Stimulated activated naive CD8-positive, alpha-beta T cell treated with anti-CD3 and anti-CD28 coated beads, Interleukin-15, Interleukin-2, amounts not matched to agents 100 ng/mL and 50 ng/mL, for 24 hours (primary cell): ENCODE results near the gene TRPM3.

Experiments used
- H3K27ac Mint-ChIP-seq: one replicate; pipeline ENCODE4 v1.8.0; 2021; ENCODE audit warnings: mild to moderate bottlenecking, mixed read lengths
- H3K27me3 Mint-ChIP-seq: one replicate; pipeline ENCODE4 v1.8.0; 2021; ENCODE audit warnings: mixed read lengths
- H3K36me3 Mint-ChIP-seq: one replicate; pipeline ENCODE4 v1.8.0; 2021; ENCODE audit warnings: low read depth, mixed read lengths
- H3K4me1 Mint-ChIP-seq: one replicate; pipeline ENCODE4 v1.8.0; 2021; ENCODE audit warnings: low read depth, mixed read lengths
- H3K4me3 Mint-ChIP-seq: one replicate; pipeline ENCODE4 v1.8.0; 2021; ENCODE audit warnings: mild to moderate bottlenecking, mixed read lengths
- H3K9me3 Mint-ChIP-seq: one replicate; pipeline ENCODE4 v1.8.0; 2021; ENCODE audit warnings: mixed read lengths

The TRPM3 gene

GRCh38 chr9:70519912-70520724 is 601.3 kb downstream of the TRPM3 start:
- Mint-ChIP-seq H3K4me1 (peaks cover 10% of the 10 kb centered on the region), H3K9me3 (peaks cover 16% of the 10 kb centered on the region), H3K27me3 (no peaks in the 10 kb centered on the region), H3K27ac (no peak overlapping the region), H3K4me3 (no peak overlapping the region), H3K36me3 (no peaks in the 10 kb centered on the region)

- H3K27ac Mint-ChIP-seq = no peak overlapping the region
- H3K36me3 Mint-ChIP-seq = no peaks in the 10 kb centered on the region
- peaks cover under 1% of the 10 kb centered on the region for H3K9me3 Mint-ChIP-seq
- peaks cover 10% of the 10 kb centered on the region for H3K4me1 Mint-ChIP-seq
- H3K4me3 Mint-ChIP-seq = no peak overlapping the region
- no peaks in the 10 kb centered on the region for H3K27me3 Mint-ChIP-seq
Measured at GRCh38 chr9:70517926-70518610, 603.4 kb downstream of the TRPM3 start.

- Mint-ChIP-seq H3K4me3 (no peak overlapping the region), H3K4me1 (no peaks in the 10 kb centered on the region), H3K9me3 (no peaks in the 10 kb centered on the region), H3K36me3 (no peaks in the 10 kb centered on the region), H3K27ac (no peak overlapping the region), H3K27me3 (no peaks in the 10 kb centered on the region)
Measured at GRCh38 chr9:70514273-70514672, 607.1 kb downstream of the TRPM3 start.

- Mint-ChIP-seq H3K36me3 (no peaks in the 10 kb centered on the region), H3K4me1 (no peaks in the 10 kb centered on the region), H3K9me3 (no peaks in the 10 kb centered on the region), H3K27ac (no peak overlapping the region), H3K4me3 (no peak overlapping the region), H3K27me3 (no peaks in the 10 kb centered on the region)
Measured at GRCh38 chr9:70511858-70512257, 609.6 kb downstream of the TRPM3 start.

GRCh38 chr9:70510157-70510770 is 611.2 kb downstream of the TRPM3 start:
- Mint-ChIP-seq H3K4me1 (no peaks in the 10 kb centered on the region), H3K27ac (no peak overlapping the region), H3K4me3 (no peak overlapping the region), H3K36me3 (no peaks in the 10 kb centered on the region), H3K9me3 (no peaks in the 10 kb centered on the region), H3K27me3 (no peaks in the 10 kb centered on the region)

GRCh38 chr9:70506159-70506558 is 615.3 kb downstream of the TRPM3 start:
- no peak overlapping the region for H3K27ac Mint-ChIP-seq
- no peak overlapping the region for H3K4me3 Mint-ChIP-seq
- no peaks in the 10 kb centered on the region for H3K4me1 Mint-ChIP-seq

GRCh38 chr9:70504834-70505233 is 616.6 kb downstream of the TRPM3 start:
- no peaks in the 10 kb centered on the region for H3K27me3 Mint-ChIP-seq
- no peaks in the 10 kb centered on the region for H3K4me1 Mint-ChIP-seq
- H3K36me3 Mint-ChIP-seq = no peaks in the 10 kb centered on the region
- no peaks in the 10 kb centered on the region for H3K9me3 Mint-ChIP-seq
- no peak overlapping the region for H3K4me3 Mint-ChIP-seq
- H3K27ac Mint-ChIP-seq = no peak overlapping the region

More at GRCh38 chr9:70506159-70506558, 615.3 kb downstream of the TRPM3 start:
- Mint-ChIP-seq H3K9me3 (no peaks in the 10 kb centered on the region), H3K27me3 (no peaks in the 10 kb centered on the region), H3K36me3 (no peaks in the 10 kb centered on the region)

GRCh38 chr9:70502690-70503089 is 618.7 kb downstream of the TRPM3 start:
- Mint-ChIP-seq H3K9me3 (no peaks in the 10 kb centered on the region), H3K4me1 (no peaks in the 10 kb centered on the region), H3K27me3 (no peaks in the 10 kb centered on the region), H3K4me3 (no peak overlapping the region), H3K36me3 (no peaks in the 10 kb centered on the region), H3K27ac (no peak overlapping the region)

GRCh38 chr9:70500793-70501192 is 620.6 kb downstream of the TRPM3 start:
- no peaks in the 10 kb centered on the region for H3K27me3 Mint-ChIP-seq
- no peaks in the 10 kb centered on the region for H3K9me3 Mint-ChIP-seq
- H3K4me3 Mint-ChIP-seq = no peak overlapping the region
- H3K36me3 Mint-ChIP-seq = no peaks in the 10 kb centered on the region
- no peak overlapping the region for H3K27ac Mint-ChIP-seq
- no peaks in the 10 kb centered on the region for H3K4me1 Mint-ChIP-seq

- Mint-ChIP-seq H3K4me3 (no peak overlapping the region), H3K36me3 (no peaks in the 10 kb centered on the region), H3K27me3 (no peaks in the 10 kb centered on the region), H3K9me3 (no peaks in the 10 kb centered on the region), H3K27ac (no peak overlapping the region), H3K4me1 (peaks cover 8% of the 10 kb centered on the region)
Measured at GRCh38 chr9:70499621-70500020, 621.8 kb downstream of the TRPM3 start.

GRCh38 chr9:70498866-70499265 is 622.6 kb downstream of the TRPM3 start:
- peaks cover 15% of the 10 kb centered on the region for H3K4me1 Mint-ChIP-seq
- no peaks in the 10 kb centered on the region for H3K27me3 Mint-ChIP-seq
- H3K9me3 Mint-ChIP-seq = no peaks in the 10 kb centered on the region
- no peak overlapping the region for H3K27ac Mint-ChIP-seq
- H3K4me3 Mint-ChIP-seq = no peak overlapping the region
- H3K36me3 Mint-ChIP-seq = no peaks in the 10 kb centered on the region

- Mint-ChIP-seq H3K36me3 (no peaks in the 10 kb centered on the region), H3K27me3 (no peaks in the 10 kb centered on the region), H3K4me1 (peaks cover 32% of the 10 kb centered on the region), H3K27ac (no peak overlapping the region), H3K9me3 (no peaks in the 10 kb centered on the region), H3K4me3 (no peak overlapping the region)
Measured at GRCh38 chr9:70496244-70496643, 625.2 kb downstream of the TRPM3 start.

GRCh38 chr9:70495514-70495913 is 625.9 kb downstream of the TRPM3 start:
- Mint-ChIP-seq H3K27ac (no peak overlapping the region), H3K4me3 (no peak overlapping the region), H3K9me3 (no peaks in the 10 kb centered on the region), H3K36me3 (no peaks in the 10 kb centered on the region), H3K4me1 (peaks cover 32% of the 10 kb centered on the region), H3K27me3 (no peaks in the 10 kb centered on the region)

GRCh38 chr9:70494221-70494620 is 627.2 kb downstream of the TRPM3 start:
- Mint-ChIP-seq H3K4me1 (peaks cover 32% of the 10 kb centered on the region), H3K27me3 (no peaks in the 10 kb centered on the region), H3K27ac (no peak overlapping the region), H3K4me3 (no peak overlapping the region), H3K9me3 (no peaks in the 10 kb centered on the region), H3K36me3 (no peaks in the 10 kb centered on the region)

- no peaks in the 10 kb centered on the region for H3K27me3 Mint-ChIP-seq
- no peaks in the 10 kb centered on the region for H3K9me3 Mint-ChIP-seq
- peaks cover 32% of the 10 kb centered on the region for H3K4me1 Mint-ChIP-seq
- H3K4me3 Mint-ChIP-seq = no peak overlapping the region
- no peaks in the 10 kb centered on the region for H3K36me3 Mint-ChIP-seq
- no peak overlapping the region for H3K27ac Mint-ChIP-seq
Measured at GRCh38 chr9:70493029-70493428, 628.4 kb downstream of the TRPM3 start.
